GM12874 (cell line): Measurements from ENCODE around the gene EEFSEC.

Source experiments
- TF ChIP-seq, protein P1 (sequence below): IDR thresholded peaks from 2 replicates; pipeline ENCODE4 v1.5.1; 2011; ENCODE audit warnings: low read depth, mild to moderate bottlenecking, control low read depth, low read length, moderate library complexity; ENCODE audit not compliant: insufficient read depth

EEFSEC gene

DNA sequence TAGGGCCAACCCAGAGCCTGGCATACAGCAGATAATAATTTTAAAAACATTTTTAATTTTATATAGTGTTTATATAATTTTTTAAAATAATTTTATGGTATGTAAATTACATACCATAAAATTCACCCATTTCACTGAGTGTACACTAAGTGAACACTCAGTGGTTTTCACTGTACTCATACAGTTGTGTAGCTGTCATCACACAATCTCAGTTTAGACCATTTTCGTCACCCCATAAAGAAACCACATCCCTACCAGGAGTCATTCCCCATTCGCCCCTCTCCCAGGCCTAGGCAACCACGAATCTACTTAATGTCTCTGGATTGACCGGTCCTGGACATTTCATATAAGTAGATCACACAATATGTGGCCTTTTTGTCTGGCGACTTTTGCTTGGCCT lies 10.2 kb downstream of the EEFSEC start:
- TF ChIP-seq, protein P1, sequence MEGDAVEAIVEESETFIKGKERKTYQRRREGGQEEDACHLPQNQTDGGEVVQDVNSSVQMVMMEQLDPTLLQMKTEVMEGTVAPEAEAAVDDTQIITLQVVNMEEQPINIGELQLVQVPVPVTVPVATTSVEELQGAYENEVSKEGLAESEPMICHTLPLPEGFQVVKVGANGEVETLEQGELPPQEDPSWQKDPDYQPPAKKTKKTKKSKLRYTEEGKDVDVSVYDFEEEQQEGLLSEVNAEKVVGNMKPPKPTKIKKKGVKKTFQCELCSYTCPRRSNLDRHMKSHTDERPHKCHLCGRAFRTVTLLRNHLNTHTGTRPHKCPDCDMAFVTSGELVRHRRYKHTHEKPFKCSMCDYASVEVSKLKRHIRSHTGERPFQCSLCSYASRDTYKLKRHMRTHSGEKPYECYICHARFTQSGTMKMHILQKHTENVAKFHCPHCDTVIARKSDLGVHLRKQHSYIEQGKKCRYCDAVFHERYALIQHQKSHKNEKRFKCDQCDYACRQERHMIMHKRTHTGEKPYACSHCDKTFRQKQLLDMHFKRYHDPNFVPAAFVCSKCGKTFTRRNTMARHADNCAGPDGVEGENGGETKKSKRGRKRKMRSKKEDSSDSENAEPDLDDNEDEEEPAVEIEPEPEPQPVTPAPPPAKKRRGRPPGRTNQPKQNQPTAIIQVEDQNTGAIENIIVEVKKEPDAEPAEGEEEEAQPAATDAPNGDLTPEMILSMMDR, result no peak

- TF ChIP-seq, protein P1, result no peak
These were observed 13.7 kb downstream of the EEFSEC start for GRCh38 chr3:128166971-128167453.

GRCh38 chr3:128167646-128167972 lies 14.3 kb downstream of the EEFSEC start:
- TF ChIP-seq, protein P1, result no peak

GRCh38 chr3:128167973-128168674 lies 14.8 kb downstream of the EEFSEC start:
- TF ChIP-seq, protein P1, result no peak

DNA sequence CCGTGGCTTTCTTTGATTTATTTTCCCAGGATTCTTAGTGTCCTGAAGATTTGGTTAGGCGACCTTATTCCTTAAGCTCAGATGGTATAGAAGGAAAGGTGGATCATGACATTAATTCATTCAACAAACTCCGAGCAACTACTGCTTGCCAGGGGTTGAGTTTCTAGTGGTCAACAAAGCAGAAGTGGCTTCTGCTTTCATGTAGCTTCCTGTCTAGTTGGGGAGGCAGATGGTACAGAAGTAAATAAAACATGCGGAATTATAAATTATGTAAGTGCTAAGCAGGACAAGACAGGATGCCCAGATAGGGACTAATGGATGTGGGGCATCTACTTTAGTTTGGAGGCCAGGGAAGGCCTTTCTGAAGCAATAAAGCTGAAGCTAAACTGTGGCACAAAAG lies 15.6 kb downstream of the EEFSEC start:
- TF ChIP-seq, protein P1, result no peak

- TF ChIP-seq, protein P1, result 0 out of 2 replicates have a peak, but pooled peaks have one; percentile 23
These were observed 17.7 kb downstream of the EEFSEC start for GRCh38 chr3:128170866-128171516.

- TF ChIP-seq, protein P1, result no peak
These were observed 19.9 kb downstream of the EEFSEC start for GRCh38 chr3:128173200-128173599.
